Activated CD8-positive, alpha-beta T cell treated with anti-CD3 and anti-CD28 coated beads for 36 hours (primary cell): Measurements from ENCODE around the gene BTBD6. TPM values are rescaled to one million over a fixed set of nuclear protein-coding genes. Genes with fewer than 3 reads are reported as not detected.

Experiments
- ATAC-seq: fragments of 200-7000 bp; cut with Tn5 transposase; one replicate; pipeline ENCODE4 v1.10.0; 2021; ENCODE audit warnings: mild to moderate bottlenecking, moderate library complexity
- CTCF ChIA-PET: fragments of 350-600 bp; sonication (Branson Sonifier 250); formaldehyde crosslinking; loops from one replicate; lab custom pipeline; 2021; ENCODE audit warnings: antibody characterized with exemption; lab: Charles Lee
- POLR2A ChIA-PET: fragments of 350-600 bp; sonication (Branson Sonifier 250); formaldehyde crosslinking; loops from one replicate; lab custom pipeline; 2021; ENCODE audit warnings: antibody characterized with exemption; lab: Charles Lee
- DNase-seq: peaks from one replicate; pipeline ENCODE4 v3.0.0-alpha.2; 2020
- H3K27ac Mint-ChIP-seq: one replicate; pipeline ENCODE4 v1.8.0; 2021; ENCODE audit warnings: mild to moderate bottlenecking, mixed read lengths
- H3K27me3 Mint-ChIP-seq: one replicate; pipeline ENCODE4 v1.8.0; 2021; ENCODE audit warnings: mixed read lengths
- H3K36me3 Mint-ChIP-seq: one replicate; pipeline ENCODE4 v1.8.0; 2021; ENCODE audit warnings: low read depth, mixed read lengths
- H3K4me1 Mint-ChIP-seq: one replicate; pipeline ENCODE4 v1.8.0; 2021; ENCODE audit warnings: low read depth, mixed read lengths
- H3K4me3 Mint-ChIP-seq: one replicate; pipeline ENCODE4 v1.8.0; 2021; ENCODE audit warnings: mild to moderate bottlenecking, moderate library complexity, mixed read lengths
- H3K9me3 Mint-ChIP-seq: one replicate; pipeline ENCODE4 v1.8.0; 2021; ENCODE audit warnings: mixed read lengths
- CTCF ChIP-seq: fragments of 200-600 bp; IDR thresholded peaks from one replicate; pipeline ENCODE4 v1.8.0; 2022; ENCODE audit warnings: antibody characterized with exemption, mild to moderate bottlenecking
- intact Hi-C: fragments of 100-400 bp; cut with micrococcal nuclease; formaldehyde crosslinking; loops from one replicate; pipeline ENCODE4 v1.10.0; 2022
- total RNA-seq, 2 experiments: library from RNA; stranded (reverse); gene quantifications; one replicate each; pipeline ENCODE4 v1.2.3, GENCODE V29; 2021

The BTBD6 gene
- total RNA-seq, 2 experiments from 2014 or later = 24.7 to 26.7 TPM

GRCh38 chr14:105227346-105227745, 21.0 kb upstream of the BTBD6 start:
- DNase-seq (no peak), ATAC-seq (no peak)
- ChIA-PET CTCF (interaction anchor here (1.2 kb wide), 1 partner anchor 20 kb away, joined by 3 read pairs; the partner anchor contains the start of gene BTBD6), POLR2A (no interaction called here)
- no peaks in the 10 kb centered on the region for H3K9me3 Mint-ChIP-seq
- peaks cover 3% of the 10 kb centered on the region for H3K36me3 Mint-ChIP-seq
- no peaks in the 10 kb centered on the region for H3K4me1 Mint-ChIP-seq
- H3K4me3 Mint-ChIP-seq = no peak overlapping the region
- H3K27ac Mint-ChIP-seq = no peak overlapping the region
- intact Hi-C loops = no loop called here
- no peak for TF ChIP-seq CTCF
- no peaks in the 10 kb centered on the region for H3K27me3 Mint-ChIP-seq

GRCh38 chr14:105228562-105228961, 19.8 kb upstream of the BTBD6 start:
- ChIA-PET CTCF (no interaction called here), POLR2A (no interaction called here)
- Mint-ChIP-seq H3K27ac (no peak overlapping the region), H3K9me3 (no peaks in the 10 kb centered on the region), H3K27me3 (no peaks in the 10 kb centered on the region), H3K4me3 (no peak overlapping the region), H3K36me3 (peaks cover 3% of the 10 kb centered on the region), H3K4me1 (no peaks in the 10 kb centered on the region)
- no peak for TF ChIP-seq CTCF
- intact Hi-C loops = no loop called here
- ATAC-seq (no peak), DNase-seq (no peak)

- Mint-ChIP-seq H3K36me3 (peaks cover 3% of the 10 kb centered on the region), H3K4me3 (no peak overlapping the region), H3K4me1 (no peaks in the 10 kb centered on the region), H3K27ac (no peak overlapping the region), H3K27me3 (no peaks in the 10 kb centered on the region), H3K9me3 (no peaks in the 10 kb centered on the region)
- intact Hi-C loops = no loop called here
- no peak for ATAC-seq
- ChIA-PET POLR2A (no interaction called here), CTCF (no interaction called here)
- no peak for DNase-seq
- no peak for TF ChIP-seq CTCF
These were observed 19.2 kb upstream of the BTBD6 start for GRCh38 chr14:105229099-105229655.

- Mint-ChIP-seq H3K9me3 (no peaks in the 10 kb centered on the region), H3K27me3 (no peaks in the 10 kb centered on the region), H3K27ac (no peak overlapping the region), H3K4me1 (peaks cover 14% of the 10 kb centered on the region), H3K4me3 (no peak overlapping the region), H3K36me3 (peaks cover 7% of the 10 kb centered on the region)
- DNase-seq = no peak
- ATAC-seq = no peak
- TF ChIP-seq CTCF = no peak
- intact Hi-C loops = no loop called here
- ChIA-PET POLR2A (no interaction called here), CTCF (no interaction called here)
These were observed 7.3 kb upstream of the BTBD6 start for GRCh38 chr14:105240811-105241576.

- no peaks in the 10 kb centered on the region for H3K9me3 Mint-ChIP-seq
- no peak overlapping the region for H3K27ac Mint-ChIP-seq
- ChIA-PET POLR2A (no interaction called here), CTCF (no interaction called here)
- ATAC-seq (no peak), DNase-seq (no peak)
- H3K4me1 Mint-ChIP-seq = peaks cover 15% of the 10 kb centered on the region
- peaks cover 9% of the 10 kb centered on the region for H3K36me3 Mint-ChIP-seq
- H3K4me3 Mint-ChIP-seq = no peak overlapping the region
- no peak for TF ChIP-seq CTCF
- no peaks in the 10 kb centered on the region for H3K27me3 Mint-ChIP-seq
- intact Hi-C loops = no loop called here
These were observed 6.7 kb upstream of the BTBD6 start for GRCh38 chr14:105241641-105242040.
